ENCODE data around the gene RASGRP2.

Gene RASGRP2

GRCh38 chr11:64743591-64744543 lies at the start of gene RASGRP2:
RASGRP2 (minus strand) TSS chr11:64744142; CDS start chr11:64742866, 1,276 bp downstream.
- H3K4me1 ChIP-seq (ENCODE audit: control insufficient read depth in 1 of 2, insufficient read depth in 1 of 2, low read depth in 1 of 2, low read length in 1 of 2): peaks cover 35 to 40% of the 10 kb centered on the region in 2 experiments
- TF ChIP-seq CTCF (IDR thresholded peaks at IDR 0.05): peak; percentile 81
- no peaks in the 10 kb centered on the region for H3K9me3 ChIP-seq
- H3K36me3 ChIP-seq: peaks cover 28% of the 10 kb centered on the region
- H3K27ac ChIP-seq: peak within 1 kb of the TSS; percentile 100
- H3K4me3 ChIP-seq (ENCODE audit: low read depth in 1 of 2, low read length in 1 of 2): peak within 1 kb of the TSS; percentile 98
- no peaks in the 10 kb centered on the region for H3K27me3 ChIP-seq

GRCh38 chr11:64792482-64792881 lies 48.5 kb upstream of the RASGRP2 start:
- Histone ChIP-seq H3K9me3 (no peaks in the 10 kb centered on the region), H3K4me1 (ENCODE audit: control insufficient read depth in 1 of 2, insufficient read depth in 1 of 2, low read depth in 1 of 2, low read length in 1 of 2) (peaks cover 13 to 15% of the 10 kb centered on the region in 2 experiments), H3K36me3 (peaks cover 93% of the 10 kb centered on the region), H3K27me3 (no peaks in the 10 kb centered on the region), H3K27ac (no peak overlapping the region), H3K4me3 (ENCODE audit: low read depth in 1 of 2, low read length in 1 of 2) (no peak overlapping the region)
- no peak for TF ChIP-seq CTCF (IDR thresholded peaks at IDR 0.05)

GRCh38 chr11:64791781-64792291 lies 47.9 kb upstream of the RASGRP2 start:
- Histone ChIP-seq H3K4me1 (ENCODE audit: control insufficient read depth in 1 of 2, insufficient read depth in 1 of 2, low read depth in 1 of 2, low read length in 1 of 2) (peaks cover 9 to 12% of the 10 kb centered on the region in 2 experiments), H3K4me3 (ENCODE audit: low read depth in 1 of 2, low read length in 1 of 2) (no peak overlapping the region), H3K27me3 (no peaks in the 10 kb centered on the region), H3K36me3 (peaks cover 86% of the 10 kb centered on the region), H3K9me3 (no peaks in the 10 kb centered on the region), H3K27ac (no peak overlapping the region)
- no peak for TF ChIP-seq CTCF (IDR thresholded peaks at IDR 0.05)

- Histone ChIP-seq H3K9me3 (no peaks in the 10 kb centered on the region), H3K4me1 (ENCODE audit: control insufficient read depth in 1 of 2, insufficient read depth in 1 of 2, low read depth in 1 of 2, low read length in 1 of 2) (peaks cover 0 to 5% of the 10 kb centered on the region in 2 experiments), H3K27ac (no peak overlapping the region), H3K4me3 (ENCODE audit: low read depth in 1 of 2, low read length in 1 of 2) (no peak overlapping the region), H3K36me3 (peaks cover 77% of the 10 kb centered on the region), H3K27me3 (no peaks in the 10 kb centered on the region)
- TF ChIP-seq CTCF (IDR thresholded peaks at IDR 0.05): no peak
Measured at GRCh38 chr11:64790205-64791095, 46.5 kb upstream of the RASGRP2 start.
